H7 (cell line): ENCODE results near the gene SRXN1. TPM values are rescaled to one million over a fixed set of nuclear protein-coding genes. Genes with fewer than 3 reads are reported as not detected.

ENCODE experiments used
- DNase-seq: peaks from one replicate; pipeline ENCODE4 v3.0.0; 2012
- H3K27me3 ChIP-seq: 2 replicates; pipeline ENCODE4 v1.6.0; 2011; ENCODE audit warnings: mild to moderate bottlenecking, low read length; ENCODE audit not compliant: control insufficient read depth, insufficient read depth
- H3K36me3 ChIP-seq: replicated peaks from 2 replicates; pipeline ENCODE4 v1.5.1; 2011; ENCODE audit warnings: low read length; ENCODE audit not compliant: control insufficient read depth, insufficient read depth
- H3K4me3 ChIP-seq: 2 replicates; pipeline ENCODE4 v1.5.1; 2011; ENCODE audit warnings: low read depth, mild to moderate bottlenecking, control low read depth, low read length, moderate library complexity; ENCODE audit not compliant: insufficient read depth
- total RNA-seq: library from RNA; depleted of rRNA; stranded (reverse); fragments of >200 nt; shearing (Covaris generic); gene quantifications from 2 replicates; pipeline ENCODE4 v1.2.3, GENCODE V29; 2014; rRNA removed

Gene SRXN1
- total RNA-seq, 1 experiment from 2014 or later = 34.7 TPM

DNA sequence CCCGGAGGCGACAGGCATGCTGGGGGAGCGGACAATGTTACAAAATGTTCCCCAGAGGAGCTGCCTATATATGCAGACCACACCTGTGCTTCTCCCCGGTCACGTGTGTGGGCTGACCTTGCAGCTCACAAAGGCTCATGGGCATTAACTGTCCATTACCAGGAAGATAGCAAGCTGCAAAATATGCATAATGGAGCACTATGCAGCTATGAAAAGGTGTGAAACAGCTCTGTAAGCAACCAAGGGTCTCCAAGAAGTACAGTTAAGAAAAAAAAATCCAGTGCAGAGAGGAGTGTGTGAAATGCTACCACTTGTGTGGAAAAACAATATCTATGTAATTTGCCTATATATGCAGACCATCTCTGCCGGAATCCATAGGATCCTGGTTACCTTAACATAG is 52.3 kb downstream of the SRXN1 start:
- H3K36me3 ChIP-seq = no peaks in the 10 kb centered on the region
- H3K27me3 ChIP-seq = no peaks in the 10 kb centered on the region
- no peak overlapping the region for H3K4me3 ChIP-seq
- DNase-seq = no peak

DNA sequence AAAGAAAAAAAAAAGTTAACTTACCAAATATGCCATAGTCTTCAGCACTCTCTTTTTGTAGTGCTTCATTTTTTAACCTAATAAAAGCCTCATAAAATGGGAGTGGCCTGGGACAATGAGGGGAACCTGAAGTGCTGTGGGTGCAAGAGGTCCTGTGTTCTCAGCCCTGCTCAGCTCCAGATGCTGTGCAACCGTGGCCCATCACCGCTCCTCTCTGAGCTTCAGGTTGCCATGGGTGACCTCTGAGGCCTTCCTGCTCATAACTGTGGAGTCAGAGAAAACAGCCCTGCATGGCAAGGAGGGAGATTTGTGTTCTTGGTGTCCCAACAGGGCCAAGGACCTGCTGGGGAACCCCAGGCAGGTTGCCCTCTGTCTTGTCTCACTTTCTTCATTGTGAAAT is 52.9 kb downstream of the SRXN1 start:
- no peaks in the 10 kb centered on the region for H3K36me3 ChIP-seq
- no peak for DNase-seq
- no peak overlapping the region for H3K4me3 ChIP-seq
- H3K27me3 ChIP-seq = no peaks in the 10 kb centered on the region

GRCh38 chr20:598133-598850 is 54.7 kb downstream of the SRXN1 start:
- Histone ChIP-seq H3K4me3 (no peak overlapping the region), H3K27me3 (no peaks in the 10 kb centered on the region), H3K36me3 (no peaks in the 10 kb centered on the region)
- no peak for DNase-seq

DNA sequence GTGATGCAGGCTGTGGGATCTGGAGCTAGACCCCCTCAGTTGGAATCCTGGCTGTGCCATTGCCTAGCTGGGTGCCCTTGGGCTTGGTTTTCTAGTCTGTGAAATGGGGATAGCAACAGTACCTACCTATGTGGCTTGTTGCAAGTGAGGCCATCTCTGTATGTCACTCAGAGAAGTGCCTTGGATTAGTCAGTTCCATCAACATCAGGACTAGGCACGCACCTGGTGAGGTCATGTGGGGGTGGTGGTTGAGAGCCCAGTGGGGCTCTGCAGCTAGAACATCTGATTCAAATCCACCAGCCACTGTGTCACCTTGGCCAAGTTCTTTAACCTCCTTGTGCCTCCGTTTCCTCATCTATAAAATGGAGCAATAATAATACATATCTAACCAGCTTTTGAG is 55.4 kb downstream of the SRXN1 start:
- H3K4me3 ChIP-seq = no peak overlapping the region
- no peaks in the 10 kb centered on the region for H3K27me3 ChIP-seq
- H3K36me3 ChIP-seq = no peaks in the 10 kb centered on the region
- DNase-seq = no peak

Other genes starting within 250 kb of the SRXN1 start
- gene RBCK1, start 244.9 kb downstream of the SRXN1 start, total RNA-seq = 53.9 and 61.9 TPM in 2 replicates
- gene TBC1D20, start 190.7 kb downstream of the SRXN1 start, total RNA-seq = 10.9 and 14.0 TPM in 2 replicates
- 124 and 187 TPM in 2 replicates for gene CSNK2A1, start 109.4 kb downstream of the SRXN1 start, total RNA-seq
- gene TCF15, start 42.9 kb downstream of the SRXN1 start, total RNA-seq = 4.2 and 5.1 TPM in 2 replicates
- 0.03 TPM in 1 of 2 replicates, not detected in the other for gene SCRT2, start 22.6 kb upstream of the SRXN1 start, total RNA-seq
- 33.8 and 49.4 TPM in 2 replicates for gene SLC52A3, start 115.3 kb upstream of the SRXN1 start, total RNA-seq
- 5.5 and 9.9 TPM in 2 replicates for gene FAM110A, start 180.5 kb upstream of the SRXN1 start, total RNA-seq